Muscle of leg (tissue), 11 donors: ENCODE measurements around the gene EVI2A. TPM values are rescaled to one million over a fixed set of nuclear protein-coding genes. Genes with fewer than 3 reads are reported as not detected.
"Not testable (repeated sequence)": the region's sequence is repeated elsewhere in the genome, so short reads cannot be mapped to it uniquely, and the experiment has no call there.

Experiments
- DNase-seq: peaks from one replicate; pipeline ENCODE4 v3.0.0; 2013
- H3K27ac ChIP-seq: one replicate; pipeline ENCODE4 v1.5.1; 2013; ENCODE audit warnings: mild to moderate bottlenecking, low read length, control low read depth
- H3K27me3 ChIP-seq: one replicate; pipeline ENCODE4 v1.6.1; 2013; ENCODE audit warnings: low read length; ENCODE audit not compliant: control insufficient read depth, insufficient read depth
- H3K36me3 ChIP-seq: one replicate; pipeline ENCODE4 v1.6.1; 2013; ENCODE audit warnings: low read length; ENCODE audit not compliant: control insufficient read depth, insufficient read depth
- H3K4me1 ChIP-seq: one replicate; pipeline ENCODE4 v1.6.1; 2013; ENCODE audit warnings: low read length; ENCODE audit not compliant: control insufficient read depth, insufficient read depth
- H3K4me3 ChIP-seq: one replicate; pipeline ENCODE4 v1.5.1; 2013; ENCODE audit warnings: low read length, control low read depth
- H3K9me3 ChIP-seq: replicated peaks from 2 replicates; pipeline ENCODE4 v1.6.1; 2013; ENCODE audit warnings: low read depth, low read length; ENCODE audit not compliant: control insufficient read depth
- whole genome bisulfite sequencing: methylation state at CpG from one replicate; pipeline ENCODE4 v1.1.5; 2013; ENCODE audit warnings: missing lambda C conversion rate; ENCODE audit not compliant: insufficient coverage; 5-methylcytosine and 5-hydroxymethylcytosine counted together
- polyA plus RNA-seq, 8 donors: library from polyadenylated mRNA; unstranded; fragments of 120-200 nt; gene quantifications; one replicate each; pipeline versions ENCODE4 v1.2.1 to v1.2.3, GENCODE V29; 2013; ENCODE audit warnings: inconsistent platforms in 1 of 8, low replicate concordance in 1 of 8; ENCODE audit not compliant: insufficient read length in 8 of 8, insufficient read depth in 1 of 8
- total RNA-seq: library from RNA; stranded (reverse); fragments of 120-200 nt; gene quantifications from one replicate; pipeline ENCODE4 v1.2.4, GENCODE V29; 2013

EVI2A gene
- total and polyA plus RNA-seq, 9 donors, result 1.2 to 2.6 (median 1.9) TPM

GRCh38 chr17:31296142-31296541, 25.3 kb downstream of the EVI2A start:
- Histone ChIP-seq H3K9me3 (no peaks in the 10 kb centered on the region), H3K4me3 (no peak overlapping the region), H3K27ac (no peak overlapping the region), H3K27me3 (no peaks in the 10 kb centered on the region), H3K36me3 (no peaks in the 10 kb centered on the region), H3K4me1 (no peaks in the 10 kb centered on the region)
- DNase-seq, result no peak
- WGBS, result no CpG with 5 or more reads among the region's 2 CpGs

- no peak overlapping the region for H3K27ac ChIP-seq
- H3K27me3 ChIP-seq, result no peaks in the 10 kb centered on the region
- DNase-seq, result no peak
- H3K9me3 ChIP-seq, result no peaks in the 10 kb centered on the region
- H3K4me3 ChIP-seq, result no peak overlapping the region
- 83% methylated on average over 1 of the region's 1 CpG for WGBS
- H3K36me3 ChIP-seq, result no peaks in the 10 kb centered on the region
- H3K4me1 ChIP-seq, result no peaks in the 10 kb centered on the region
These were observed 25.9 kb downstream of the EVI2A start for GRCh38 chr17:31295489-31295871.

- DNase-seq, result no peak
- H3K9me3 ChIP-seq, result no peaks in the 10 kb centered on the region
- no peak overlapping the region for H3K27ac ChIP-seq
- WGBS, result 100% methylated on average over 2 of the region's 3 CpGs
- H3K27me3 ChIP-seq, result no peaks in the 10 kb centered on the region
- no peaks in the 10 kb centered on the region for H3K4me1 ChIP-seq
- H3K4me3 ChIP-seq, result no peak overlapping the region
- no peaks in the 10 kb centered on the region for H3K36me3 ChIP-seq
These were observed 26.5 kb downstream of the EVI2A start for GRCh38 chr17:31294820-31295488.

- no CpG with 5 or more reads among the region's 3 CpGs for WGBS
- DNase-seq, result no peak
- Histone ChIP-seq H3K4me3 (no peak overlapping the region), H3K36me3 (no peaks in the 10 kb centered on the region), H3K27me3 (no peaks in the 10 kb centered on the region), H3K4me1 (no peaks in the 10 kb centered on the region), H3K9me3 (no peaks in the 10 kb centered on the region), H3K27ac (no peak overlapping the region)
These were observed 27.2 kb downstream of the EVI2A start for GRCh38 chr17:31294231-31294630.

- Histone ChIP-seq H3K9me3 (no peaks in the 10 kb centered on the region), H3K4me1 (no peaks in the 10 kb centered on the region), H3K27me3 (no peaks in the 10 kb centered on the region), H3K36me3 (no peaks in the 10 kb centered on the region), H3K27ac (no peak overlapping the region), H3K4me3 (no peak overlapping the region)
- DNase-seq, result no peak
- WGBS, result no CpG with 5 or more reads among the region's 2 CpGs
These were observed 27.8 kb downstream of the EVI2A start for GRCh38 chr17:31293581-31293980.

GRCh38 chr17:31291820-31292219, 29.6 kb downstream of the EVI2A start:
- Histone ChIP-seq H3K4me3 (no peak overlapping the region), H3K27ac (no peak overlapping the region), H3K9me3 (no peaks in the 10 kb centered on the region), H3K36me3 (peaks cover under 1% of the 10 kb centered on the region), H3K27me3 (no peaks in the 10 kb centered on the region), H3K4me1 (no peaks in the 10 kb centered on the region)
- DNase-seq, result no peak

GRCh38 chr17:31289790-31290189, 31.6 kb downstream of the EVI2A start:
- WGBS, result no CpG with 5 or more reads among the region's 3 CpGs
- no peak overlapping the region for H3K4me3 ChIP-seq
- H3K27ac ChIP-seq, result no peak overlapping the region
- DNase-seq, result no peak
- no peaks in the 10 kb centered on the region for H3K27me3 ChIP-seq
- no peaks in the 10 kb centered on the region for H3K4me1 ChIP-seq
- no peaks in the 10 kb centered on the region for H3K9me3 ChIP-seq
- peaks cover 3% of the 10 kb centered on the region for H3K36me3 ChIP-seq

- not testable (repeated sequence) for H3K4me1 ChIP-seq, H3K36me3 ChIP-seq, H3K27me3 ChIP-seq, DNase-seq, H3K9me3 ChIP-seq, H3K4me3 ChIP-seq, H3K27ac ChIP-seq
- WGBS, result no CpG with 5 or more reads among the region's 1 CpG
These were observed 33.5 kb downstream of the EVI2A start for GRCh38 chr17:31287932-31288331.

GRCh38 chr17:31286587-31286986, 34.8 kb downstream of the EVI2A start:
- H3K4me3 ChIP-seq, result no peak overlapping the region
- no peak overlapping the region for H3K27ac ChIP-seq
- no CpG with 5 or more reads among the region's 1 CpG for WGBS
- peaks cover 3% of the 10 kb centered on the region for H3K36me3 ChIP-seq
- no peaks in the 10 kb centered on the region for H3K27me3 ChIP-seq
- H3K4me1 ChIP-seq, result no peaks in the 10 kb centered on the region
- no peak for DNase-seq
- no peaks in the 10 kb centered on the region for H3K9me3 ChIP-seq

GRCh38 chr17:31283841-31284240, 37.6 kb downstream of the EVI2A start:
- no peak overlapping the region for H3K27ac ChIP-seq
- H3K4me3 ChIP-seq, result no peak overlapping the region
- DNase-seq, result no peak
- H3K9me3 ChIP-seq, result no peaks in the 10 kb centered on the region
- no peaks in the 10 kb centered on the region for H3K4me1 ChIP-seq
- H3K36me3 ChIP-seq, result peaks cover 5% of the 10 kb centered on the region
- no peaks in the 10 kb centered on the region for H3K27me3 ChIP-seq

- no peak overlapping the region for H3K27ac ChIP-seq
- H3K27me3 ChIP-seq, result no peaks in the 10 kb centered on the region
- no peaks in the 10 kb centered on the region for H3K9me3 ChIP-seq
- no peaks in the 10 kb centered on the region for H3K4me1 ChIP-seq
- no peak for DNase-seq
- WGBS, result 86% methylated on average over 1 of the region's 2 CpGs
- peaks cover 13% of the 10 kb centered on the region for H3K36me3 ChIP-seq
- H3K4me3 ChIP-seq, result no peak overlapping the region
These were observed 40.4 kb downstream of the EVI2A start for GRCh38 chr17:31281061-31281460.
